Spleen (tissue), 13 donors: ENCODE results near the gene AP5Z1. TPM values are rescaled to one million over a fixed set of nuclear protein-coding genes. Genes with fewer than 3 reads are reported as not detected.
A peak's percentile ranks its signal among the peaks of the same experiment; 100 is the strongest.

Source experiments
- DNase-seq: peaks from one replicate; pipeline ENCODE4 v3.0.0-alpha.2; 2020
- H3K27ac ChIP-seq, 8 donors: fragments of 200-600 bp; sonication (generic) in 7 of 8; 1 replicate in 4 of 8; 2 replicates in 4 of 8; pipeline versions ENCODE4 v1.5.0 to v1.8.0; 2016 to 2021; ENCODE audit warnings: inconsistent platforms in 4 of 8, mild to moderate bottlenecking in 4 of 8, moderate library complexity in 1 of 8
- H3K27me3 ChIP-seq, 7 donors: fragments of 200-600 bp; sonication (generic) in 6 of 7; replicated peaks in 1 of 7; 1 replicate in 4 of 7; 2 replicates in 3 of 7; pipeline versions ENCODE4 v1.5.0 to v1.8.0; 2016 to 2021; ENCODE audit warnings: inconsistent platforms in 3 of 7, mild to moderate bottlenecking in 1 of 7
- H3K36me3 ChIP-seq, 6 donors: fragments of 200-600 bp; sonication (generic) in 5 of 6; 1 replicate in 4 of 6; 2 replicates in 2 of 6; pipeline versions ENCODE4 v1.5.0 to v1.8.0; 2016 to 2021; ENCODE audit warnings: inconsistent platforms in 2 of 6
- H3K4me1 ChIP-seq, 6 donors: fragments of 200-600 bp; sonication (generic) in 5 of 6; 1 replicate in 3 of 6; 2 replicates in 3 of 6; pipeline versions ENCODE4 v1.5.0 to v1.8.0; 2016 to 2021; ENCODE audit warnings: inconsistent platforms in 3 of 6
- H3K4me3 ChIP-seq, 8 donors: fragments of 200-600 bp; sonication (generic) in 7 of 8; 1 replicate in 4 of 8; 2 replicates in 4 of 8; pipeline versions ENCODE4 v1.5.0 to v1.8.0; 2016 to 2021; ENCODE audit warnings: inconsistent platforms in 4 of 8, mild to moderate bottlenecking in 4 of 8, moderate library complexity in 2 of 8
- H3K9me3 ChIP-seq, 8 donors: fragments of 200-600 bp; sonication (generic) in 7 of 8; 1 replicate in 4 of 8; 2 replicates in 4 of 8; pipeline versions ENCODE4 v1.5.0 to v1.8.0; 2016 to 2021; ENCODE audit warnings: inconsistent platforms in 4 of 8
- CTCF ChIP-seq, 11 experiments: fragments of 200-600 bp in 7 of 11; fragments of 450-650 bp in 4 of 11; sonication (generic) in 4 of 11; IDR thresholded peaks in 8 of 11; conservative IDR thresholded peaks in 3 of 11; 1 replicate in 7 of 11; 2 replicates in 4 of 11; pipeline versions ENCODE4 v1.4.0 to v1.8.0; 2016 to 2021; ENCODE audit warnings: antibody characterized with exemption in 11 of 11, inconsistent platforms in 4 of 11, mild to moderate bottlenecking in 1 of 11
- POLR2A ChIP-seq, 3 donors: fragments of 450-650 bp; IDR thresholded peaks; one replicate each; pipeline ENCODE4 v1.5.1; 2017; ENCODE audit warnings: antibody characterized with exemption in 3 of 3, mild to moderate bottlenecking in 1 of 3
- POLR2AphosphoS5 ChIP-seq, 3 donors: sonication (generic); formaldehyde crosslinking; IDR thresholded peaks; one replicate each; pipeline ENCODE4 v1.5.1; 2017; ENCODE audit warnings: antibody characterized with exemption in 3 of 3
- WGBS, 5 donors: extraction: QIAGEN DNeasy Blood & Tissue Kit in 3 of 5; methylation state at CpG; one replicate each; pipeline versions ENCODE4 v1.1.5 to v1.1.7; 2013 to 2018; 5-methylcytosine and 5-hydroxymethylcytosine counted together
- intact Hi-C: fragments of 100-400 bp; cut with DNase I; formaldehyde crosslinking; loops from one replicate; pipeline ENCODE4 v1.15.0; 2023; ENCODE audit warnings: low total_unique reads
- long read RNA-seq, 2 donors: transcript quantifications; one replicate each; lab custom pipeline, GENCODE V29; 2026
- polyA plus RNA-seq, 3 donors: library from polyadenylated mRNA; stranded (reverse); fragments of 200-250 nt; gene quantifications; one replicate each; pipeline ENCODE4 v1.2.1, GENCODE V29; 2013
- total RNA-seq, 7 donors: library from RNA; depleted of rRNA in 3 of 7; stranded (reverse); fragments of >200 nt in 3 of 7; fragmentation: NEBNext Ultra II Directional in 4 of 7; extraction: Animal tissue kit (Norgen Biotek cat#: 25700) in 4 of 7; gene quantifications; one replicate each; pipeline versions ENCODE4 v1.1.0 to v1.2.1, GENCODE V29; 2016 to 2021
- donor health status: healthy with polysubstance abuse.
- donor health status: DM: no; HTN: no; CAD: no; lungs with moderate emphysema.
- donor health status: DM: no; HTN: no; CAD: no.
- donor health status: Bipolar disorder and iron deficiency.
- donor health status: healthy.
- donor health status: DM: no; HTN: no; CAD: no.
- donor health status: DM: yes; HTN: yes; CAD: no.

Gene AP5Z1
- 10 to 100 TPM; 39.3 to 72.7 (median 62.8) TPM for total RNA-seq
- polyA plus RNA-seq, result 100 to 1,000 TPM in 2 of 3 donors, 10 to 100 TPM in 1; 62.9 to 156 (median 139) TPM
- long read RNA-seq, donor 1, partial matches to known transcripts, result 9 of 14 reads
- long read RNA-seq, donor 1, other reads (novel, unspliced or antisense), result 0 of 14 reads
- long read RNA-seq, donor 2, partial matches to known transcripts, result 0 of 4 reads
- long read RNA-seq, donor 2, other reads (novel, unspliced or antisense), result 0 of 4 reads

- Histone ChIP-seq H3K36me3 (peaks cover 0 to 42% (median 5%) of the 10 kb centered on the region in 6 donors), H3K9me3 (no peaks in the 10 kb centered on the region), H3K27ac (peak within 1 kb of the TSS; percentile 93 to 98 (median 98)), H3K27me3 (no peaks in the 10 kb centered on the region), H3K4me3 (peak within 1 kb of the TSS; percentile 83 to 97 (median 91)), H3K4me1 (peaks cover 20 to 60% (median 42%) of the 10 kb centered on the region in 6 donors)
- DNase-seq, result peak; percentile 99
- intact Hi-C loops, result no loop called here
- peak; percentile 80 to 88 (median 82) for TF ChIP-seq POLR2A (IDR thresholded peaks at IDR 0.05)
- peak in 3 of 11 experiments; percentile 25 to 37 (median 31) for TF ChIP-seq CTCF (IDR thresholded peaks at IDR 0.05 in 8 of 11, conservative IDR thresholded peaks at IDR 0.05 in 3 of 11)
- TF ChIP-seq POLR2AphosphoS5 (IDR thresholded peaks at IDR 0.05), result peak; percentile 98 to 99 (median 98)
- WGBS, 5 donors, result 0 to 1% (median 0%) methylated on average over 30 to 55 of the region's 55 CpGs
These were observed at the start of gene AP5Z1 for GRCh38 chr7:4775250-4775847. AP5Z1 (plus strand) TSS chr7:4775623; CDS start chr7:4775716, 93 bp downstream.

GRCh38 chr7:4725850-4726450 lies 49.5 kb upstream of the AP5Z1 start:
- intact Hi-C loops, result no loop called here
- H3K27me3 ChIP-seq, result no peaks in the 10 kb centered on the region
- H3K36me3 ChIP-seq, result peaks cover 0 to 66% (median 11%) of the 10 kb centered on the region in 6 donors
- H3K9me3 ChIP-seq, result no peaks in the 10 kb centered on the region
- H3K4me3 ChIP-seq, result peak overlapping the region; percentile 38 to 74 (median 46)
- WGBS, 5 donors, result 37 to 59% (median 51%) methylated on average over 15 of the region's 15 CpGs
- no peak for DNase-seq
- H3K27ac ChIP-seq, result peak overlapping the region; percentile 83 to 95 (median 93)
- peaks cover 9 to 98% (median 49%) of the 10 kb centered on the region in 6 donors for H3K4me1 ChIP-seq
- TF ChIP-seq POLR2AphosphoS5 (IDR thresholded peaks at IDR 0.05) (no peak), CTCF (IDR thresholded peaks at IDR 0.05 in 8 of 11, conservative IDR thresholded peaks at IDR 0.05 in 3 of 11) (no peak), POLR2A (IDR thresholded peaks at IDR 0.05) (no peak)

- no peak for DNase-seq
- Histone ChIP-seq H3K36me3 (peaks cover 0 to 64% (median 11%) of the 10 kb centered on the region in 6 donors), H3K9me3 (no peaks in the 10 kb centered on the region), H3K4me3 (no peak overlapping the region), H3K27ac (peak overlapping the region; percentile 9 to 95 (median 93)), H3K4me1 (peaks cover 9 to 96% (median 47%) of the 10 kb centered on the region in 6 donors), H3K27me3 (no peaks in the 10 kb centered on the region)
- TF ChIP-seq POLR2A (IDR thresholded peaks at IDR 0.05) (no peak), CTCF (IDR thresholded peaks at IDR 0.05 in 8 of 11, conservative IDR thresholded peaks at IDR 0.05 in 3 of 11) (no peak), POLR2AphosphoS5 (IDR thresholded peaks at IDR 0.05) (no peak)
- intact Hi-C loops, result no loop called here
- 59 to 89% (median 72%) methylated on average over 9 of the region's 9 CpGs for WGBS, 5 donors
These were observed 48.9 kb upstream of the AP5Z1 start for GRCh38 chr7:4726566-4726965.
